SK-N-SH (cell line): ENCODE data around the gene CENPN. TPM values are rescaled to one million over a fixed set of nuclear protein-coding genes. Genes with fewer than 3 reads are reported as not detected.

Source experiments
- CTCF ChIA-PET: fragments of 300-600, 350-600 bp; formaldehyde crosslinking; extraction: SDS; loops from one replicate; lab custom pipeline; 2021; lab: Yijun Ruan, JAX
- POLR2A ChIA-PET: fragments of 350-600 bp; sonication (Branson Sonifier 250); formaldehyde crosslinking; extraction: SDS; loops from one replicate; lab custom pipeline; 2020; ENCODE audit warnings: antibody characterized with exemption, inconsistent platforms; lab: Yijun Ruan, JAX
- DNase-seq: peaks from one replicate; pipeline ENCODE4 v3.0.0; 2012
- H2AFZ ChIP-seq: fragments of 200-600 bp; sonication (generic); 2 replicates; pipeline ENCODE4 v1.8.1; 2016; ENCODE audit warnings: antibody characterized with exemption, mild to moderate bottlenecking, low read depth
- H3F3A ChIP-seq: fragments of 200-600 bp; sonication (generic); replicated peaks from 2 replicates; pipeline ENCODE3; 2016; ENCODE audit warnings: antibody characterized with exemption, mild to moderate bottlenecking; ENCODE audit not compliant: insufficient read depth
- H3K27ac ChIP-seq, 2 experiments: fragments of 200-500 bp in 1 of 2; fragments of 200-600 bp in 1 of 2; sonication (Bioruptor generic) in 1 of 2; sonication (generic), shearing (Covaris generic) in 1 of 2; 2 replicates each; pipeline versions ENCODE4 v1.5.1 to v1.6.1; 2014 to 2016; ENCODE audit warnings: low read depth in 2 of 2, inconsistent platforms in 1 of 2, low read length in 1 of 2, mild to moderate bottlenecking in 1 of 2, mixed read lengths in 1 of 2
- H3K27me3 ChIP-seq: fragments of 200-600 bp; sonication (generic), shearing (Covaris generic); 2 replicates; pipeline ENCODE4 v1.6.1; 2016; ENCODE audit warnings: mixed run types; ENCODE audit not compliant: insufficient read depth
- H3K36me3 ChIP-seq, 2 experiments: fragments of 200-500 bp in 1 of 2; fragments of 200-600 bp in 1 of 2; sonication (Bioruptor generic) in 1 of 2; sonication (generic) in 1 of 2; replicated peaks in 1 of 2; 2 replicates each; pipeline versions ENCODE3 to v1.5.1; 2014 to 2016; ENCODE audit warnings: low read length in 1 of 2, mild to moderate bottlenecking in 1 of 2; ENCODE audit not compliant: insufficient read depth in 2 of 2, control insufficient read depth in 1 of 2
- H3K4me1 ChIP-seq, 2 experiments: fragments of 200-500 bp in 1 of 2; fragments of 200-600 bp in 1 of 2; sonication (Bioruptor generic) in 1 of 2; sonication (generic), shearing (Covaris generic) in 1 of 2; 2 replicates each; pipeline versions ENCODE4 v1.5.1 to v1.6.1; 2014 to 2016; ENCODE audit warnings: low read depth in 1 of 2, low read length in 1 of 2, mixed run types in 1 of 2; ENCODE audit not compliant: insufficient read depth in 2 of 2, control insufficient read depth in 1 of 2
- H3K4me2 ChIP-seq: fragments of 200-600 bp; sonication (generic), shearing (Covaris generic); 2 replicates; pipeline ENCODE4 v1.6.1; 2017; ENCODE audit warnings: mixed run types
- H3K4me3 ChIP-seq, 2 experiments: fragments of 200-500 bp in 1 of 2; fragments of 200-600 bp in 1 of 2; sonication (Bioruptor generic) in 1 of 2; sonication (generic), shearing (Covaris generic) in 1 of 2; 2 replicates each; pipeline versions ENCODE4 v1.5.1 to v1.8.1; 2014 to 2016; ENCODE audit warnings: low read depth in 2 of 2, inconsistent platforms in 1 of 2, low read length in 1 of 2, mild to moderate bottlenecking in 1 of 2, mixed read lengths in 1 of 2, moderate library complexity in 1 of 2
- H3K79me2 ChIP-seq: fragments of 200-600 bp; sonication (generic); 2 replicates; pipeline ENCODE4 v1.8.1; 2017; ENCODE audit warnings: mild to moderate bottlenecking; ENCODE audit not compliant: insufficient read depth
- H3K9ac ChIP-seq: fragments of 200-600 bp; sonication (generic); 2 replicates; pipeline ENCODE4 v1.6.1; 2017; ENCODE audit warnings: mixed run types
- H3K9me2 ChIP-seq: fragments of 200-600 bp; sonication (generic); 2 replicates; pipeline ENCODE4 v1.6.1; 2017; ENCODE audit warnings: mixed run types
- H3K9me3 ChIP-seq: fragments of 200-600 bp; sonication (generic); 2 replicates; pipeline ENCODE4 v1.6.1; 2017; ENCODE audit warnings: mixed run types, mild to moderate bottlenecking, moderate library complexity
- H4K20me1 ChIP-seq: fragments of 200-600 bp; sonication (generic); 2 replicates; pipeline ENCODE4 v1.6.1; 2017; ENCODE audit warnings: mild to moderate bottlenecking, mixed run types; ENCODE audit not compliant: insufficient read depth
- CHD2 ChIP-seq: fragments of 150-350 bp; IDR thresholded peaks from 2 replicates; pipeline ENCODE4 v1.6.1; 2018; ENCODE audit warnings: low read length; ENCODE audit not compliant: partially characterized antibody
- FOSL2 ChIP-seq: IDR thresholded peaks from 2 replicates; pipeline ENCODE4 v1.4.0; 2012; ENCODE audit warnings: low read depth, mild to moderate bottlenecking, moderate library complexity, borderline replicate concordance
- FOXJ3 ChIP-seq: sonication (generic); formaldehyde crosslinking; IDR thresholded peaks from 2 replicates; pipeline ENCODE4 v1.5.1; 2020; ENCODE audit warnings: mild to moderate bottlenecking, missing genetic modification reagents
- GABPA ChIP-seq: IDR thresholded peaks from 2 replicates; pipeline ENCODE4 v1.4.0; 2012; ENCODE audit warnings: low read depth, mild to moderate bottlenecking
- MXI1 ChIP-seq: IDR thresholded peaks from 2 replicates; pipeline ENCODE4 v1.6.1; 2012; ENCODE audit warnings: mild to moderate bottlenecking, low read depth, low read length, improper control_type of control experiment
- NRF1 ChIP-seq: IDR thresholded peaks from 2 replicates; pipeline ENCODE4 v1.6.1; 2012; ENCODE audit warnings: low read depth, mild to moderate bottlenecking, low read length
- POLR2AphosphoS5 ChIP-seq: IDR thresholded peaks from 2 replicates; pipeline ENCODE4 v1.6.1; 2012; ENCODE audit warnings: low read depth, low read length
- RCOR1 ChIP-seq: fragments of 150-350 bp; IDR thresholded peaks from 2 replicates; pipeline ENCODE4 v1.6.1; 2017; ENCODE audit warnings: antibody characterized with exemption, low read length
- RXRA ChIP-seq: IDR thresholded peaks from 2 replicates; pipeline ENCODE4 v1.4.0; 2012; ENCODE audit warnings: low read depth, mild to moderate bottlenecking, borderline replicate concordance
- SIN3A ChIP-seq: IDR thresholded peaks from 2 replicates; pipeline ENCODE4 v1.6.1; 2012; ENCODE audit warnings: low read depth, mild to moderate bottlenecking, low read length, moderate library complexity, borderline replicate concordance
- SMC3 ChIP-seq: IDR thresholded peaks from 2 replicates; pipeline ENCODE4 v1.6.1; 2012; ENCODE audit warnings: low read depth, low read length, improper control_type of control experiment
- WGBS: methylation state at CpG from one replicate; pipeline ENCODE4 v1.1.6; 2017; ENCODE audit warnings: low lambda C conversion rate; 5-methylcytosine and 5-hydroxymethylcytosine counted together
- polyA plus RNA-seq, 3 experiments: library from polyadenylated mRNA; depleted of rRNA; stranded (reverse); fragments of >200 nt; gene quantifications; 2 replicates each; pipeline ENCODE4 v1.2.3, GENCODE V29; 2012
- TF ChIP-seq, protein P1 (sequence below): fragments of 150-350 bp; IDR thresholded peaks from 2 replicates; pipeline ENCODE4 v1.6.1; 2017; ENCODE audit warnings: antibody characterized with exemption, low read length, low read depth, borderline replicate concordance
- TF ChIP-seq, protein P2 (sequence below): IDR thresholded peaks from 2 replicates; pipeline ENCODE4 v1.4.0; 2012; ENCODE audit warnings: low read depth, borderline replicate concordance
- TF ChIP-seq, protein P3 (sequence below): IDR thresholded peaks from 2 replicates; pipeline ENCODE4 v1.4.0; 2012; ENCODE audit warnings: low read depth, borderline replicate concordance
- TF ChIP-seq, protein P4 (sequence below): IDR thresholded peaks from 2 replicates; pipeline ENCODE4 v1.6.1; 2012; ENCODE audit warnings: mild to moderate bottlenecking, low read depth, low read length, moderate library complexity
- TF ChIP-seq, protein P5 (sequence below): IDR thresholded peaks from 2 replicates; pipeline ENCODE4; 2012

CENPN gene
- polyA plus RNA-seq, 1 of the 3 experiments (the other 2 are of a cell fraction): 35.3 TPM

DNA sequence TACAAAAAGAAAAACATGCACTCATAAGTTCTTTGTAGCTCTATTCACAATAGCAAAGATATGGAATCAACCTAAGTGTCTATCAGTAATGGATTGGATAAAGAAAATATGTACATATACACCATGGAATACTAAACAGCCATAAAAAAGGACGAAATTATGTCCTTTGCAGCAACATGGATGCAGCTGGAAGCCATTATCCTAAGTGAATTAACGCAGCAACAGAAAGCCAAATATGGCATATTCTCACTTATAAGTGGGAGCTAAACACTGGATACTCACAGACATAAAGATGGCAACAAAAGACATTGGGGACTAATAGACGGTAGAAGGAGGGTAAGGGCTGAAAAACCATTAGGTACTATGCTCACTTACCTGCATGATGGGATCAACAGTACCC lies 6.1 kb upstream of the CENPN start:
- Histone ChIP-seq H2AFZ (no peak overlapping the region), H3K36me3 (peaks cover 0 to 4% of the 10 kb centered on the region in 2 experiments), H3F3A (peaks cover 4% of the 10 kb centered on the region), H3K4me1 (peaks cover 4 to 12% of the 10 kb centered on the region in 2 experiments; a peak in 3 of 4 replicates), H4K20me1 (peaks cover 31% of the 10 kb centered on the region; the same call in 1 of the 2 replicates), H3K9ac (no peak overlapping the region), H3K27me3 (no peaks in the 10 kb centered on the region), H3K27ac (no peak overlapping the region), H3K9me3 (no peaks in the 10 kb centered on the region), H3K79me2 (peaks cover 100% of the 10 kb centered on the region), H3K4me2 (no peak overlapping the region), H3K9me2 (no peaks in the 10 kb centered on the region), H3K4me3 (no peak overlapping the region)
- TF ChIP-seq, protein P1, sequence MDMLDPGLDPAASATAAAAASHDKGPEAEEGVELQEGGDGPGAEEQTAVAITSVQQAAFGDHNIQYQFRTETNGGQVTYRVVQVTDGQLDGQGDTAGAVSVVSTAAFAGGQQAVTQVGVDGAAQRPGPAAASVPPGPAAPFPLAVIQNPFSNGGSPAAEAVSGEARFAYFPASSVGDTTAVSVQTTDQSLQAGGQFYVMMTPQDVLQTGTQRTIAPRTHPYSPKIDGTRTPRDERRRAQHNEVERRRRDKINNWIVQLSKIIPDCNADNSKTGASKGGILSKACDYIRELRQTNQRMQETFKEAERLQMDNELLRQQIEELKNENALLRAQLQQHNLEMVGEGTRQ: no peak
- TF ChIP-seq MXI1: no peak
- TF ChIP-seq, protein P2, sequence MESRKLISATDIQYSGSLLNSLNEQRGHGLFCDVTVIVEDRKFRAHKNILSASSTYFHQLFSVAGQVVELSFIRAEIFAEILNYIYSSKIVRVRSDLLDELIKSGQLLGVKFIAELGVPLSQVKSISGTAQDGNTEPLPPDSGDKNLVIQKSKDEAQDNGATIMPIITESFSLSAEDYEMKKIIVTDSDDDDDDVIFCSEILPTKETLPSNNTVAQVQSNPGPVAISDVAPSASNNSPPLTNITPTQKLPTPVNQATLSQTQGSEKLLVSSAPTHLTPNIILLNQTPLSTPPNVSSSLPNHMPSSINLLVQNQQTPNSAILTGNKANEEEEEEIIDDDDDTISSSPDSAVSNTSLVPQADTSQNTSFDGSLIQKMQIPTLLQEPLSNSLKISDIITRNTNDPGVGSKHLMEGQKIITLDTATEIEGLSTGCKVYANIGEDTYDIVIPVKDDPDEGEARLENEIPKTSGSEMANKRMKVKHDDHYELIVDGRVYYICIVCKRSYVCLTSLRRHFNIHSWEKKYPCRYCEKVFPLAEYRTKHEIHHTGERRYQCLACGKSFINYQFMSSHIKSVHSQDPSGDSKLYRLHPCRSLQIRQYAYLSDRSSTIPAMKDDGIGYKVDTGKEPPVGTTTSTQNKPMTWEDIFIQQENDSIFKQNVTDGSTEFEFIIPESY: no peak
- no peak for TF ChIP-seq NRF1
- TF ChIP-seq, protein P3, sequence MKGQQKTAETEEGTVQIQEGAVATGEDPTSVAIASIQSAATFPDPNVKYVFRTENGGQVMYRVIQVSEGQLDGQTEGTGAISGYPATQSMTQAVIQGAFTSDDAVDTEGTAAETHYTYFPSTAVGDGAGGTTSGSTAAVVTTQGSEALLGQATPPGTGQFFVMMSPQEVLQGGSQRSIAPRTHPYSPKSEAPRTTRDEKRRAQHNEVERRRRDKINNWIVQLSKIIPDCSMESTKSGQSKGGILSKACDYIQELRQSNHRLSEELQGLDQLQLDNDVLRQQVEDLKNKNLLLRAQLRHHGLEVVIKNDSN: no peak
- TF ChIP-seq, protein P4, sequence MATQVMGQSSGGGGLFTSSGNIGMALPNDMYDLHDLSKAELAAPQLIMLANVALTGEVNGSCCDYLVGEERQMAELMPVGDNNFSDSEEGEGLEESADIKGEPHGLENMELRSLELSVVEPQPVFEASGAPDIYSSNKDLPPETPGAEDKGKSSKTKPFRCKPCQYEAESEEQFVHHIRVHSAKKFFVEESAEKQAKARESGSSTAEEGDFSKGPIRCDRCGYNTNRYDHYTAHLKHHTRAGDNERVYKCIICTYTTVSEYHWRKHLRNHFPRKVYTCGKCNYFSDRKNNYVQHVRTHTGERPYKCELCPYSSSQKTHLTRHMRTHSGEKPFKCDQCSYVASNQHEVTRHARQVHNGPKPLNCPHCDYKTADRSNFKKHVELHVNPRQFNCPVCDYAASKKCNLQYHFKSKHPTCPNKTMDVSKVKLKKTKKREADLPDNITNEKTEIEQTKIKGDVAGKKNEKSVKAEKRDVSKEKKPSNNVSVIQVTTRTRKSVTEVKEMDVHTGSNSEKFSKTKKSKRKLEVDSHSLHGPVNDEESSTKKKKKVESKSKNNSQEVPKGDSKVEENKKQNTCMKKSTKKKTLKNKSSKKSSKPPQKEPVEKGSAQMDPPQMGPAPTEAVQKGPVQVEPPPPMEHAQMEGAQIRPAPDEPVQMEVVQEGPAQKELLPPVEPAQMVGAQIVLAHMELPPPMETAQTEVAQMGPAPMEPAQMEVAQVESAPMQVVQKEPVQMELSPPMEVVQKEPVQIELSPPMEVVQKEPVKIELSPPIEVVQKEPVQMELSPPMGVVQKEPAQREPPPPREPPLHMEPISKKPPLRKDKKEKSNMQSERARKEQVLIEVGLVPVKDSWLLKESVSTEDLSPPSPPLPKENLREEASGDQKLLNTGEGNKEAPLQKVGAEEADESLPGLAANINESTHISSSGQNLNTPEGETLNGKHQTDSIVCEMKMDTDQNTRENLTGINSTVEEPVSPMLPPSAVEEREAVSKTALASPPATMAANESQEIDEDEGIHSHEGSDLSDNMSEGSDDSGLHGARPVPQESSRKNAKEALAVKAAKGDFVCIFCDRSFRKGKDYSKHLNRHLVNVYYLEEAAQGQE: no peak
- no peak for TF ChIP-seq FOXJ3 (CRISPR knock-in tag)
- DNase-seq: no peak
- POLR2A ChIA-PET: interaction anchor here (0.6 kb wide), 1 partner anchor 17 kb away, joined by 4 read pairs; no protein-coding TSS in a partner anchor
- 83% methylated on average over 3 of the region's 3 CpGs for WGBS
- CTCF ChIA-PET: no interaction called here

DNA sequence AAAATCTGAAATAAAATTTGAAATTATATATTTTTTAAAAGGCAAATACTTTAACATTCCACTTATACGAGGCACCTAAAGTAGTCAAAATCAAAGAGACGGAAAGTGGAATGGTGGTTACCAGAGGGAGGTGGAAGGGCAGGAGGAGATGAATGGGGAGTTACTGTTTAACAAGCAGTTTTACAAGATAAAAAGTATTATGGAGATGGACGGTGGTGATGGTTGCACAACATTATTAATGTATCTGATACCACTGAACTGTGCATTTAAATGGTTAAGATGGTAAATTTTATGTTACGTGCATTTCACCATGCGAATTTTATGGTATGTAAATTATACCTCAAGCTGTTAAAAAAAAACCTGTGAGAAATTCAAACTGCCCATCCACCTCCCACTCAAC lies 5.7 kb upstream of the CENPN start:
- H4K20me1 ChIP-seq: peaks cover 31% of the 10 kb centered on the region; the same call in 1 of the 2 replicates
- POLR2A ChIA-PET: no interaction called here
- TF ChIP-seq NRF1 (no peak), POLR2AphosphoS5 (no peak), FOSL2 (no peak), SIN3A (no peak), GABPA (no peak), RXRA (no peak), SMC3 (no peak), RCOR1 (no peak), CHD2 (no peak)
- TF ChIP-seq, protein P5, sequence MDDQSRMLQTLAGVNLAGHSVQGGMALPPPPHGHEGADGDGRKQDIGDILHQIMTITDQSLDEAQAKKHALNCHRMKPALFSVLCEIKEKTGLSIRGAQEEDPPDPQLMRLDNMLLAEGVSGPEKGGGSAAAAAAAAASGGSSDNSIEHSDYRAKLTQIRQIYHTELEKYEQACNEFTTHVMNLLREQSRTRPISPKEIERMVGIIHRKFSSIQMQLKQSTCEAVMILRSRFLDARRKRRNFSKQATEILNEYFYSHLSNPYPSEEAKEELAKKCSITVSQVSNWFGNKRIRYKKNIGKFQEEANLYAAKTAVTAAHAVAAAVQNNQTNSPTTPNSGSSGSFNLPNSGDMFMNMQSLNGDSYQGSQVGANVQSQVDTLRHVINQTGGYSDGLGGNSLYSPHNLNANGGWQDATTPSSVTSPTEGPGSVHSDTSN: no peak
- TF ChIP-seq, protein P1: no peak

More for the DNA sequence above, 5.7 kb upstream of the CENPN start:
- peaks cover 0 to 4% of the 10 kb centered on the region in 2 experiments for H3K36me3 ChIP-seq
- 88% methylated on average over 5 of the region's 5 CpGs for WGBS
- no peak overlapping the region for H3K27ac ChIP-seq
- no peaks in the 10 kb centered on the region for H3K9me2 ChIP-seq
- no peak overlapping the region for H3K4me2 ChIP-seq
- H2AFZ ChIP-seq: no peak overlapping the region
- peaks cover 100% of the 10 kb centered on the region for H3K79me2 ChIP-seq
- DNase-seq: no peak
- H3K4me3 ChIP-seq: no peak overlapping the region
- H3K9me3 ChIP-seq: no peaks in the 10 kb centered on the region
- CTCF ChIA-PET: no interaction called here
- peaks cover 4 to 12% of the 10 kb centered on the region in 2 experiments; a peak in 3 of 4 replicates for H3K4me1 ChIP-seq
- no peak overlapping the region for H3K9ac ChIP-seq
- peaks cover under 1% of the 10 kb centered on the region for H3F3A ChIP-seq
- no peaks in the 10 kb centered on the region for H3K27me3 ChIP-seq
